Cardiac fibroblast (primary cell): Measurements from ENCODE around the gene LHFPL2.
"Not testable (repeated sequence)": the region's sequence is repeated elsewhere in the genome, so short reads cannot be mapped to it uniquely, and the experiment has no call there.

Source experiments
- DNase-seq, 2 donors: peaks; one replicate each; pipeline versions ENCODE4 v3.0.0 to v3.0.0-alpha.2; 2010; ENCODE audit warnings: low read depth in 2 of 2
- H3K4me3 ChIP-seq, 2 donors: replicated peaks in 1 of 2; 1 replicate in 1 of 2; 2 replicates in 1 of 2; pipeline ENCODE4 v1.5.1; 2011; ENCODE audit warnings: low read depth in 2 of 2, low read length in 2 of 2, mild to moderate bottlenecking in 2 of 2, moderate library complexity in 1 of 2
- TF ChIP-seq, protein P1 (sequence below): IDR thresholded peaks from one replicate; pipeline ENCODE4 v1.5.1; 2011; ENCODE audit warnings: low read depth, mild to moderate bottlenecking, low read length, inconsistent platforms

The LHFPL2 gene

DNA sequence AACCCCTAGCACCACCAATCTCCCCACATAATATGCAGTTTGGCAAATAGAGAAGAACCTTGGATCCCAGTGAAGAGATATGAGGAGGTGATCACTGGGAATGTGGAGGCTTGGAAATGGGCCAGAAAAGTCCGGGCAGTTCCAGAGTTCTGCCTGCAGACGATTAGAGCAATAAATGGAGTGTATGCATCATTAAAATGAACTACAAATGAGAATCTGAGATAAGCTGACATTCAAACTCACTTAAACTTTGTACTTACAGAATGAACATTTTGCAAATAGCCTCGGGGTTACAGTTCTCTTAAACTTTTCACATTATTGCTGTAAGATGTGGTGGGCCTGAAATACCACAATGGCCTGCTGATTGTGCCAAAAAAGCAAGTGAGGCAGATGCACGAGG lies 23.0 kb upstream of the LHFPL2 start:
- TF ChIP-seq, protein P1, sequence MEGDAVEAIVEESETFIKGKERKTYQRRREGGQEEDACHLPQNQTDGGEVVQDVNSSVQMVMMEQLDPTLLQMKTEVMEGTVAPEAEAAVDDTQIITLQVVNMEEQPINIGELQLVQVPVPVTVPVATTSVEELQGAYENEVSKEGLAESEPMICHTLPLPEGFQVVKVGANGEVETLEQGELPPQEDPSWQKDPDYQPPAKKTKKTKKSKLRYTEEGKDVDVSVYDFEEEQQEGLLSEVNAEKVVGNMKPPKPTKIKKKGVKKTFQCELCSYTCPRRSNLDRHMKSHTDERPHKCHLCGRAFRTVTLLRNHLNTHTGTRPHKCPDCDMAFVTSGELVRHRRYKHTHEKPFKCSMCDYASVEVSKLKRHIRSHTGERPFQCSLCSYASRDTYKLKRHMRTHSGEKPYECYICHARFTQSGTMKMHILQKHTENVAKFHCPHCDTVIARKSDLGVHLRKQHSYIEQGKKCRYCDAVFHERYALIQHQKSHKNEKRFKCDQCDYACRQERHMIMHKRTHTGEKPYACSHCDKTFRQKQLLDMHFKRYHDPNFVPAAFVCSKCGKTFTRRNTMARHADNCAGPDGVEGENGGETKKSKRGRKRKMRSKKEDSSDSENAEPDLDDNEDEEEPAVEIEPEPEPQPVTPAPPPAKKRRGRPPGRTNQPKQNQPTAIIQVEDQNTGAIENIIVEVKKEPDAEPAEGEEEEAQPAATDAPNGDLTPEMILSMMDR, result no peak
- DNase-seq, result peak in 1 of 2 donors; percentile 78

GRCh38 chr5:78670701-78671269 lies 22.2 kb upstream of the LHFPL2 start:
- DNase-seq, result no peak
- TF ChIP-seq, protein P1, result no peak
- H3K4me3 ChIP-seq, result no peak overlapping the region

More for the DNA sequence above, 23.0 kb upstream of the LHFPL2 start:
- no peak overlapping the region for H3K4me3 ChIP-seq

DNA sequence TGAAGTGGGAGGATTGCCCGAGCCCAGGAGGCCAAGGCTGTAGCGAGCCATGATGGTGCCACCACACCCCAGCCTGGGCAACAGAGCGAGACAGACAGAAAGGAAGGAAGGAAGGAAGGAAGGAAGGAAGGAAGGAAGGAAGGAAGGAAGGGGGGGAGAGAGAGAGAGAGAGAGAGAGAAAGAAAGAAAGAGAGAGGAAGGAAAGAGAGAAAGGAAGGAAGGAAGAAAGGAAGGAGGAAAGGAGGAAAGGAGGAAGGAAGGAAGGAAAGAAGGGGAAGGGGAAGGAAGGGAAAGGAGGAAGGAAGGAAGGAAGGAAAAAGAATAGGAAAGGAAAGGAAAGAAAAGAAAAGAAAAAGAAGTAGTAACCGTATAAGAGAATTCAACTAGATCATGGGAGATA lies 20.8 kb upstream of the LHFPL2 start:
- H3K4me3 ChIP-seq, result no peak overlapping the region
- DNase-seq, result no peak
- TF ChIP-seq, protein P1, result no peak

- no peak overlapping the region for H3K4me3 ChIP-seq
- DNase-seq, result peak in 1 of 2 donors; percentile 39
- TF ChIP-seq, protein P1, result no peak
These were observed 19.0 kb upstream of the LHFPL2 start for GRCh38 chr5:78667461-78668103.

DNA sequence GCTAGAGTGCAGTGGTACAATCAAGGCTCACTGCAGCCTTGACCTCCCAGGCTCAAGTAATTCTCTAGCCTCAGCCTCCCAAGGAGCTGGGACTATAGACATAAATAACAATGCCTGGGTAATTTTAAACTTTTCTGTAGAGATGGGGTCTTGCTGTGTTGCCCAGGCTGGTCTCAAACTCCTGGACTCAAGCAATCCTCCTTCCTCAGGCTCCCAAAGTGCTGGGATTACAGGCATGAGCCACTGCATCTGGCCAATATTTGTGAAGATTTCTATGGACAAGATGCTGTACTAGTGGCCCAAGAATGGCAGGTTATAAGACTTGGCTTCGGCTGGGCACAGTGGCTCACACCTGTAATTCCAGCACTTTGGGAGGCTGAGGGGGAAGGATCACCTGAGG lies 18.4 kb upstream of the LHFPL2 start:
- not testable (repeated sequence) for DNase-seq, H3K4me3 ChIP-seq

DNA sequence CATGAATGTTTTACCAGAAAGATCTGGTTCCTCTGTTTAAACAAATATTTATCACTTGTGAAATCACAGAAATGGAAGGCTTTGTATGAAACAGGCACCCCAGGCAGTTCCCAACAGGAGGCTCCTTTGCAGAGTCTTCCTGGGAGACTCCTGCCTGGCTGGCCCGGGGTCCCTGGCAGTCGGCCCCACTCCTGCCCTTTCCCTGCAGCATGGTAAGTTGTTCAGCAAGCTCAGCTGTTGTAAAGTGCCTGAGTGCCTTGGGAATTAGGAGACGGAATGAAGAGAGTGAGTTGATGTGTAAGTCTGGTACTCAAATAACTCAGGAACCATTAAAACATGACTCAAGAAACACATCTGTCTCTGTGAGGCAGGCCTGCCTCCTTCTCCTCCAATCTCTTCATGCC lies 17.5 kb upstream of the LHFPL2 start:
- no peak overlapping the region for H3K4me3 ChIP-seq
- no peak for DNase-seq
- TF ChIP-seq, protein P1, result no peak

DNA sequence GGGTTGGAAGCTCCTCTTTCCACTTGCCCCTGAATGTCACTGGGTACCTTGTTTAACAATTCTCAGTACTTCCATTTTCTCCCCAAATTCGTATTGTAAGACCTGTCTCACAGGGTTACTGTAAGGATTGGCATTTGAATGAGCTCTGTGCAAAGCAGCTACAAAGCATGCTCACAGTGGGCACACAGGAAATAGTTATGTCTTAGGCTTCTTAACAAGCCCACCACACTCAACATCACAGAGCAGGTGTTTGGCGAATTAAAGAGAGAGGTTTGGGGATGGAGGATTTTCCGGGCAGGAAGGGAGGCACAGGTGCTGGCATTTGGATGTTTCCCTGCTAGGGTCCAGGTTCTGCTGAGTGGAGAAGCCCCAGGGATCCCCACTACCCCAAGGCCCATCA lies 17.0 kb upstream of the LHFPL2 start:
- TF ChIP-seq, protein P1, result no peak
- DNase-seq, result no peak
- no peak overlapping the region for H3K4me3 ChIP-seq
